ENCODE results near the gene CALN1. TPM values are rescaled to one million over a fixed set of nuclear protein-coding genes. Genes with fewer than 3 reads are reported as not detected.

Gene CALN1
- total and polyA plus RNA-seq, 11 donors = not detected

DNA sequence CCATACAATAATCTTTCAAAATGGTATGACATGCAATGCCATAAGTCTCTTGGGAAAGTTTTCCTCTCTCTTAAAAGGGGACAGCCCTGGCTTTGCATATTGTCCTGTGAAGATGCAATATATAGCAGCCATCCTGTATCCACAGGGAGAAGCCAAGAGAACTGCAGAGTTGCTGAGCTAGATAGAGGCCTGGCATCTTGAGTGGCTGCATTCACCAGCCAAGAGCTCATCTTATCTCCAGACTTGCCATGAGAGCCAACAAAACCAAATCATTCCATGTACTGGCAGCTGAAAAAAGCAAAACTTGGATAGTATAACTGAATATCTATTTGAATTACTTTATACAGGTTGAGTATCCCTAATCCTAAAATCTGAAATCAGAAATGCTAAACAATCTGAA is 348.8 kb downstream of the CALN1 start:
- no peak for DNase-seq
- H3K4me3 ChIP-seq = no peak overlapping the region
- intact Hi-C loops (cut with DNase I) = no loop called here
- H3K9me3 ChIP-seq = peaks cover 0 to 5% (median 0%) of the 10 kb centered on the region in 12 donors
- H3K4me1 ChIP-seq = no peaks in the 10 kb centered on the region
- peak in 1 of 4 donors; percentile 51 for ATAC-seq
- H3K27me3 ChIP-seq = no peaks in the 10 kb centered on the region
- H3K36me3 ChIP-seq = no peaks in the 10 kb centered on the region
- no peak for TF ChIP-seq POLR2A (IDR thresholded peaks at IDR 0.05)
- TF ChIP-seq, protein P1, sequence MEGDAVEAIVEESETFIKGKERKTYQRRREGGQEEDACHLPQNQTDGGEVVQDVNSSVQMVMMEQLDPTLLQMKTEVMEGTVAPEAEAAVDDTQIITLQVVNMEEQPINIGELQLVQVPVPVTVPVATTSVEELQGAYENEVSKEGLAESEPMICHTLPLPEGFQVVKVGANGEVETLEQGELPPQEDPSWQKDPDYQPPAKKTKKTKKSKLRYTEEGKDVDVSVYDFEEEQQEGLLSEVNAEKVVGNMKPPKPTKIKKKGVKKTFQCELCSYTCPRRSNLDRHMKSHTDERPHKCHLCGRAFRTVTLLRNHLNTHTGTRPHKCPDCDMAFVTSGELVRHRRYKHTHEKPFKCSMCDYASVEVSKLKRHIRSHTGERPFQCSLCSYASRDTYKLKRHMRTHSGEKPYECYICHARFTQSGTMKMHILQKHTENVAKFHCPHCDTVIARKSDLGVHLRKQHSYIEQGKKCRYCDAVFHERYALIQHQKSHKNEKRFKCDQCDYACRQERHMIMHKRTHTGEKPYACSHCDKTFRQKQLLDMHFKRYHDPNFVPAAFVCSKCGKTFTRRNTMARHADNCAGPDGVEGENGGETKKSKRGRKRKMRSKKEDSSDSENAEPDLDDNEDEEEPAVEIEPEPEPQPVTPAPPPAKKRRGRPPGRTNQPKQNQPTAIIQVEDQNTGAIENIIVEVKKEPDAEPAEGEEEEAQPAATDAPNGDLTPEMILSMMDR (IDR thresholded peaks at IDR 0.05) = no peak
- H3K27ac ChIP-seq = no peak overlapping the region

DNA sequence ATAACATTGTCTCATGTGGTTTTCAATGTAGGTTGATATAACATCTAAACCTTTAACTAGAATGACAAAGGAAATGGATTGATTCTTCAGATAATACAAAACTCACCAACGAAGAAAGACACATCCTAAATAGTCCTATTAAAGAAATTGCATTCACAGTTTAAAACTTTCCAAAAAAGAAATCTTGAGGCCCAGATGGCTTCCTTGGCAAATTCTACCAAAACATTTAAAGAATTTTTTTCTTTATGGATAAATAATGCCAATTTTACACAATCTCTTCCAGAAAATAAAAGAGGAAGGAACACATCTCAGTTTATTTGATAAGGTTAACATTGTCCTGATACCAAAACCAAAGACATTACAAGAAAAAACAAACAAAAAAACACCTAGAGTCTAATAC is 349.5 kb downstream of the CALN1 start:
- ATAC-seq (no peak), DNase-seq (no peak)
- Histone ChIP-seq H3K27ac (no peak overlapping the region), H3K4me1 (no peaks in the 10 kb centered on the region), H3K36me3 (no peaks in the 10 kb centered on the region), H3K27me3 (no peaks in the 10 kb centered on the region), H3K9me3 (peaks cover 0 to 5% (median 0%) of the 10 kb centered on the region in 12 donors), H3K4me3 (no peak overlapping the region)
- intact Hi-C loops (cut with DNase I) = no loop called here
- TF ChIP-seq, protein P1 (IDR thresholded peaks at IDR 0.05) = no peak
- no peak for TF ChIP-seq POLR2A (IDR thresholded peaks at IDR 0.05)
- 68 to 74% (median 72%) methylated on average over 1 of the region's 1 CpG for WGBS, 4 donors

DNA sequence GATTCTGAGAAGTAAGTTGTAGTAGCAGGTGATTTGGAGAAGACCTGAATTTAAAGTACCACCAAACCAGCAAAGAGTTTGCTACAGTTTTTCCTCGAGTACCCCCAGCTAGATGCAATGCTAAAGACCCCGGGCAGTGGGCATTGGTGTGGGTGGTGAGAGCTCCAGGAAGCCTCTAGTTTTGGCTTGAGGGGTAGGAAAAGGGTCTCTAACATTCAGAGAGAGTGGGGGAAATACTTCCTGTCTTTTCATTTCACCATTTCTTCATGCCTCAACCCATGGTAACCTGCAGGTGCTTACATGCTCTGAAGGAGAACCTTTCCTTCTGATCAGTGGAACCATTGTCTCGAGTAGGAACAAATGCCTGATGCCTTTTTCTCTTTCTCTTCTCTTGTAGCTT is 352.2 kb downstream of the CALN1 start:
- TF ChIP-seq, protein P1 (IDR thresholded peaks at IDR 0.05) = no peak
- TF ChIP-seq POLR2A (IDR thresholded peaks at IDR 0.05) = no peak
- no peak overlapping the region for H3K27ac ChIP-seq
- DNase-seq = no peak
- no peaks in the 10 kb centered on the region for H3K36me3 ChIP-seq
- no peak for ATAC-seq
- no peaks in the 10 kb centered on the region for H3K4me1 ChIP-seq
- intact Hi-C loops (cut with DNase I) = no loop called here
- H3K4me3 ChIP-seq = no peak overlapping the region
- H3K9me3 ChIP-seq = peaks cover 0 to 5% (median 0%) of the 10 kb centered on the region in 12 donors
- WGBS, 4 donors = 63 to 82% (median 72%) methylated on average over 3 of the region's 3 CpGs
- H3K27me3 ChIP-seq = no peaks in the 10 kb centered on the region

DNA sequence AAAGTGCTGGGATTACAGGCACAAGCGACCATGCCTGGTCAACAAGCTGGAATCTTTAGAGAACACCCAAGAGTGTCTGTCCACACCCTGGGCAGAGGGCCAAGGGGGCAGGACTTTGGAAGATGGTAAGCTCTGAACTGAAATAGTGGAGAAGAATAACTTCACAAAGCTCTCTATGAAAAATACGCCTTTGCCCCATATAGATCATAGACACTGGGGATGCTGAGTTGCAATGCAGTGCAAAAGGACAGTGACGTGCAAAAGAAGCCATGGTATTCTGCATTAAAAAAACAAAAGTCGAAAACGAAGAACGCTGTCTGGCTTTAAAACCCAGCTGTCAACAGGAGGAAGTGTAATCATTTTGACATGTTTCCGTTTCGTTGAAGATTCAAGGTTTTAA is 353.6 kb downstream of the CALN1 start:
- TF ChIP-seq, protein P1 (IDR thresholded peaks at IDR 0.05) = no peak
- TF ChIP-seq POLR2A (IDR thresholded peaks at IDR 0.05) = no peak
- no peaks in the 10 kb centered on the region for H3K4me1 ChIP-seq
- no peak overlapping the region for H3K27ac ChIP-seq
- H3K27me3 ChIP-seq = no peaks in the 10 kb centered on the region
- H3K36me3 ChIP-seq = no peaks in the 10 kb centered on the region
- 27 to 48% (median 38%) methylated on average over 8 of the region's 8 CpGs for WGBS, 4 donors
- no peak for ATAC-seq
- intact Hi-C loops (cut with DNase I) = no loop called here
- peak; percentile 14 to 72 (median 30) for DNase-seq
- H3K9me3 ChIP-seq = peaks cover 0 to 5% (median 0%) of the 10 kb centered on the region in 12 donors
- H3K4me3 ChIP-seq = peak overlapping the region in 1 of 12 donors; percentile 35

Data from heart left ventricle (tissue), 16 donors.